IMR-90 (cell line): ENCODE data around the gene ACADSB. TPM values are rescaled to one million over a fixed set of nuclear protein-coding genes. Genes with fewer than 3 reads are reported as not detected.

ENCODE experiments used
- ATAC-seq: fragments of 200-7000 bp; cut with Tn5 transposase; 2 replicates; pipeline ENCODE4 v1.9.1; 2020; ENCODE audit warnings: low read depth, mild to moderate bottlenecking, moderate library complexity
- BruUV-seq: library from RNA; stranded (reverse); fragments of 400-500 nt; replicated peaks from 2 replicates; lab custom pipeline; 2021; lab: Mats Ljungman, UMichigan
- CTCF ChIA-PET: fragments of 300-600 bp; formaldehyde crosslinking; extraction: SDS; loops from one replicate; lab custom pipeline; 2021; ENCODE audit warnings: antibody characterized with exemption; lab: Yijun Ruan, JAX
- POLR2A ChIA-PET: fragments of 300-600 bp; sonication (Branson Sonifier 250); formaldehyde crosslinking; loops from one replicate; lab custom pipeline; 2022; ENCODE audit warnings: antibody characterized with exemption; ENCODE audit not compliant: unreplicated experiment; lab: Charles Lee
- DNase-seq: peaks from one replicate; pipeline ENCODE4 v3.0.0; 2013
- H2AFZ ChIP-seq: replicated peaks from 2 replicates; pipeline ENCODE3; 2013; ENCODE audit warnings: low read length, mild to moderate bottlenecking; ENCODE audit not compliant: poor library complexity
- H2AK5ac ChIP-seq: 2 replicates; pipeline ENCODE4 v1.6.1; 2013; ENCODE audit warnings: low read depth, low read length, inconsistent platforms
- H2AK9ac ChIP-seq: replicated peaks from 2 replicates; pipeline ENCODE3; 2013; ENCODE audit warnings: mild to moderate bottlenecking, low read depth, low read length, moderate library complexity; ENCODE audit not compliant: poor library complexity
- H2BK120ac ChIP-seq: 2 replicates; pipeline ENCODE4 v1.6.1; 2013; ENCODE audit warnings: low read depth, low read length, inconsistent platforms
- H2BK15ac ChIP-seq: 3 replicates; pipeline ENCODE4 v1.6.1; 2013; ENCODE audit warnings: low read depth, low read length, inconsistent platforms
- H2BK20ac ChIP-seq: 2 replicates; pipeline ENCODE4 v1.6.1; 2013; ENCODE audit warnings: low read depth, mild to moderate bottlenecking, inconsistent platforms, low read length, moderate library complexity
- H2BK5ac ChIP-seq: 2 replicates; pipeline ENCODE4 v1.6.1; 2013; ENCODE audit warnings: mild to moderate bottlenecking, low read depth, low read length, inconsistent platforms; ENCODE audit not compliant: poor library complexity, severe bottlenecking
- H3K14ac ChIP-seq: replicated peaks from 2 replicates; pipeline ENCODE4 v1.6.1; 2013; ENCODE audit warnings: low read depth, low read length, inconsistent platforms
- H3K18ac ChIP-seq: 2 replicates; pipeline ENCODE4 v1.6.1; 2013; ENCODE audit warnings: low read depth, low read length, control low read depth
- H3K23ac ChIP-seq: 2 replicates; pipeline ENCODE4 v1.6.1; 2013; ENCODE audit warnings: low read depth, low read length, inconsistent platforms
- H3K27ac ChIP-seq: 2 replicates; pipeline ENCODE4 v1.5.1; 2013; ENCODE audit warnings: mild to moderate bottlenecking, control low read depth, low read length; ENCODE audit not compliant: insufficient read depth
- H3K27me3 ChIP-seq: 2 replicates; pipeline ENCODE4 v1.6.1; 2013; ENCODE audit warnings: low read length; ENCODE audit not compliant: control insufficient read depth, insufficient read depth
- H3K36me3 ChIP-seq: 2 replicates; pipeline ENCODE4 v1.6.1; 2013; ENCODE audit warnings: low read length, mixed read lengths; ENCODE audit not compliant: control insufficient read depth, insufficient read depth
- H3K4ac ChIP-seq: 2 replicates; pipeline ENCODE4 v1.6.1; 2013; ENCODE audit warnings: low read depth, low read length, inconsistent platforms
- H3K4me1 ChIP-seq: 2 replicates; pipeline ENCODE4 v1.6.1; 2013; ENCODE audit warnings: low read length, mixed read lengths; ENCODE audit not compliant: control insufficient read depth, insufficient read depth
- H3K4me2 ChIP-seq: 2 replicates; pipeline ENCODE4 v1.6.1; 2013; ENCODE audit warnings: low read depth, mild to moderate bottlenecking, control low read depth, low read length, moderate library complexity
- H3K4me3 ChIP-seq: 2 replicates; pipeline ENCODE4 v1.5.1; 2013; ENCODE audit warnings: low read depth, mild to moderate bottlenecking, control low read depth, low read length, moderate library complexity; ENCODE audit not compliant: insufficient read depth
- H3K56ac ChIP-seq: 2 replicates; pipeline ENCODE4 v1.6.1; 2013; ENCODE audit warnings: low read length, inconsistent platforms; ENCODE audit not compliant: insufficient read depth; ENCODE audit errors: extremely low read depth
- H3K79me1 ChIP-seq, 2 experiments: 2 replicates each; pipeline ENCODE4 v1.6.1; 2013; ENCODE audit warnings: low read length in 2 of 2, inconsistent platforms in 1 of 2, low read depth in 1 of 2
- H3K9ac ChIP-seq: 2 replicates; pipeline ENCODE4 v1.6.1; 2013; ENCODE audit warnings: low read depth, low read length, control low read depth
- H3K9me1 ChIP-seq: 2 replicates; pipeline ENCODE4 v1.6.1; 2013; ENCODE audit warnings: low read length, inconsistent platforms; ENCODE audit not compliant: insufficient read depth
- H3K9me3 ChIP-seq: 2 replicates; pipeline ENCODE4 v1.6.1; 2013; ENCODE audit warnings: low read length; ENCODE audit not compliant: control insufficient read depth, insufficient read depth
- H4K20me1 ChIP-seq: 2 replicates; pipeline ENCODE4 v1.6.1; 2013; ENCODE audit warnings: low read length, inconsistent platforms; ENCODE audit not compliant: insufficient read depth
- H4K5ac ChIP-seq: 2 replicates; pipeline ENCODE4 v1.6.1; 2013; ENCODE audit warnings: mild to moderate bottlenecking, low read depth, low read length, control low read depth
- H4K8ac ChIP-seq, 2 experiments: 2 replicates each; pipeline ENCODE4 v1.6.1; 2013; ENCODE audit warnings: low read depth in 2 of 2, low read length in 2 of 2, control low read depth in 1 of 2, inconsistent platforms in 1 of 2
- H4K91ac ChIP-seq: 2 replicates; pipeline ENCODE4 v1.6.1; 2013; ENCODE audit warnings: low read depth, low read length, inconsistent platforms; ENCODE audit not compliant: insufficient read depth
- CTCF ChIP-seq: conservative IDR thresholded peaks from 2 replicates; pipeline ENCODE4 v1.5.1; 2012; ENCODE audit warnings: mild to moderate bottlenecking, low read depth, low read length, improper control_type of control experiment
- MAFK ChIP-seq: IDR thresholded peaks from 2 replicates; pipeline ENCODE4 v1.6.1; 2012; ENCODE audit warnings: low read depth, low read length, improper control_type of control experiment
- RFX5 ChIP-seq: IDR thresholded peaks from 2 replicates; pipeline ENCODE4 v1.8.0; 2012; ENCODE audit warnings: low read depth, mild to moderate bottlenecking, low read length, moderate library complexity
- WGBS, 2 experiments: methylation state at CpG; one replicate each; pipeline versions ENCODE4 v1.1.5 to v1.1.7; 2013; ENCODE audit warnings: missing lambda C conversion rate in 2 of 2; ENCODE audit not compliant: insufficient read length in 1 of 2; ENCODE audit errors: extremely low coverage in 2 of 2; 5-methylcytosine and 5-hydroxymethylcytosine counted together
- dilution Hi-C: fragments of 300-500 bp; cut with HindIII; formaldehyde crosslinking; loops from one replicate; pipeline ENCODE4 v1.14.3; 2018; ENCODE audit warnings: low sequenced_read_pairs; ENCODE audit not compliant: unreplicated experiment
- in situ Hi-C: fragments of 300-500 bp; cut with MboI; formaldehyde crosslinking; loops from 3 replicates; pipeline ENCODE4 v1.14.3; 2019; ENCODE audit warnings: low sequenced_read_pairs, inconsistent platforms, mixed read lengths
- intact Hi-C: fragments of 100-400 bp; cut with micrococcal nuclease; formaldehyde crosslinking; loops from 2 replicates; pipeline ENCODE4 v1.10.0; 2022
- polyA plus RNA-seq, 3 experiments: library from polyadenylated mRNA; depleted of rRNA; stranded (reverse); fragments of >200 nt; gene quantifications; 2 replicates each; pipeline ENCODE4 v1.2.3, GENCODE V29; 2012; ENCODE audit warnings: low replicate concordance in 1 of 3
- total RNA-seq: library from RNA; depleted of rRNA; stranded (reverse); fragments of >200 nt; gene quantifications from 2 replicates; pipeline ENCODE4 v1.2.3, GENCODE V29; 2012

ACADSB gene
- total and polyA plus RNA-seq, 2 of the 4 experiments (the other 2 are of a cell fraction): 6.2 to 10.6 TPM

- H3K4me3 ChIP-seq: no peak overlapping the region
- H3K9ac ChIP-seq: no peak overlapping the region
- H3K9me1 ChIP-seq: no peaks in the 10 kb centered on the region
- no peak overlapping the region for H2BK15ac ChIP-seq
- H3K4me2 ChIP-seq: no peak overlapping the region
- no peak overlapping the region for H3K27ac ChIP-seq
- no peak overlapping the region for H4K5ac ChIP-seq
- no peak overlapping the region for H2BK20ac ChIP-seq
- TF ChIP-seq CTCF (no peak), RFX5 (no peak), MAFK (peak; percentile 57)
- dilution Hi-C loops: no loop called here
- no peak overlapping the region for H3K14ac ChIP-seq
- peaks cover 3% of the 10 kb centered on the region; the same call in 1 of the 2 replicates for H4K20me1 ChIP-seq
- in situ Hi-C loops: no loop called here
- DNase-seq: no peak
- H3K23ac ChIP-seq: no peak overlapping the region
- no peak overlapping the region for H2AFZ ChIP-seq
- H3K9me3 ChIP-seq: no peaks in the 10 kb centered on the region
- intact Hi-C loops: no loop called here
- H3K18ac ChIP-seq: no peak overlapping the region
- no CpG with 5 or more reads among the region's 6 CpGs for WGBS, 2 experiments
- no peak overlapping the region for H2BK120ac ChIP-seq
- no peaks in the 10 kb centered on the region for H3K27me3 ChIP-seq
- no peak overlapping the region for H4K91ac ChIP-seq
- H3K56ac ChIP-seq: no peak overlapping the region
- H3K79me1 ChIP-seq: peaks cover 23 to 25% of the 10 kb centered on the region in 2 experiments; a peak in 3 of 4 replicates
- H2BK5ac ChIP-seq: no peak overlapping the region
- H3K36me3 ChIP-seq: peaks cover 14% of the 10 kb centered on the region
- H2AK5ac ChIP-seq: no peak overlapping the region
- H3K4me1 ChIP-seq: no peaks in the 10 kb centered on the region; the same call in 1 of the 2 replicates
- POLR2A ChIA-PET: no interaction called here
- CTCF ChIA-PET: no interaction called here
- ATAC-seq: no peak
- no TSS peak for BruUV-seq
- no peak overlapping the region for H2AK9ac ChIP-seq
- no peak overlapping the region for H4K8ac ChIP-seq
- no peak overlapping the region for H3K4ac ChIP-seq
Measured at GRCh38 chr10:122998360-122998917, 10.4 kb upstream of the ACADSB start.
